Dermis microvascular lymphatic vessel endothelial cell (primary cell): ENCODE measurements around the gene HOXC9. TPM values are rescaled to one million over a fixed set of nuclear protein-coding genes. Genes with fewer than 3 reads are reported as not detected.

ENCODE experiments used
- total RNA-seq: library from RNA; depleted of rRNA; stranded (reverse); fragments of >200 nt; gene quantifications from 2 replicates; pipeline ENCODE4 v1.2.1, GENCODE V29; 2014

Gene HOXC9
- total RNA-seq, 1 donor from 2014 or later = 0.13 TPM

Other genes with a start within 250 kb of the HOXC9 start
- gene CISTR, start 248.2 kb upstream of the HOXC9 start, total RNA-seq = not detected in 2 replicates
- not detected in 2 replicates for gene HOXC13, start 61.3 kb upstream of the HOXC9 start, total RNA-seq
- gene HOXC12, start 45.3 kb upstream of the HOXC9 start, total RNA-seq = not detected in 2 replicates
- not detected in 2 replicates for gene HOXC11, start 27.0 kb upstream of the HOXC9 start, total RNA-seq
- gene HOTAIR, start 25.2 kb upstream of the HOXC9 start, total RNA-seq = not detected in 2 replicates
- not detected in 2 replicates for gene HOXC10, start 15.0 kb upstream of the HOXC9 start, total RNA-seq
- gene HOXC8, start 8.8 kb downstream of the HOXC9 start, total RNA-seq = not detected in 2 replicates
- gene HOXC6, start 28.3 kb downstream of the HOXC9 start, total RNA-seq = 0.13 TPM in 1 of 2 replicates, not detected in the other
- not detected in 2 replicates for gene HOXC5, start 32.9 kb downstream of the HOXC9 start, total RNA-seq
- not detected in 2 replicates for gene HOXC4, start 53.7 kb downstream of the HOXC9 start, total RNA-seq
- gene SMUG1, start 188.8 kb downstream of the HOXC9 start, total RNA-seq = 16.2 and 17.5 TPM in 2 replicates